OCI-LY7 (cell line): Measurements from ENCODE around the gene PIAS4.

ENCODE experiments used
- CTCF ChIP-seq: fragments of 200-600 bp; sonication (generic); conservative IDR thresholded peaks from 2 replicates; pipeline ENCODE4 v1.5.1; 2014; ENCODE audit warnings: mild to moderate bottlenecking, antibody characterized with exemption, low read length, moderate library complexity, mixed read lengths
- EZH2phosphoT487 ChIP-seq: fragments of 200-600 bp; sonication (generic); IDR thresholded peaks from 2 replicates; pipeline ENCODE4 v1.6.1; 2018; ENCODE audit warnings: low read depth, borderline replicate concordance, mild to moderate bottlenecking, mixed run types, antibody characterized with exemption, low read length, moderate library complexity, mixed read lengths

DNA sequence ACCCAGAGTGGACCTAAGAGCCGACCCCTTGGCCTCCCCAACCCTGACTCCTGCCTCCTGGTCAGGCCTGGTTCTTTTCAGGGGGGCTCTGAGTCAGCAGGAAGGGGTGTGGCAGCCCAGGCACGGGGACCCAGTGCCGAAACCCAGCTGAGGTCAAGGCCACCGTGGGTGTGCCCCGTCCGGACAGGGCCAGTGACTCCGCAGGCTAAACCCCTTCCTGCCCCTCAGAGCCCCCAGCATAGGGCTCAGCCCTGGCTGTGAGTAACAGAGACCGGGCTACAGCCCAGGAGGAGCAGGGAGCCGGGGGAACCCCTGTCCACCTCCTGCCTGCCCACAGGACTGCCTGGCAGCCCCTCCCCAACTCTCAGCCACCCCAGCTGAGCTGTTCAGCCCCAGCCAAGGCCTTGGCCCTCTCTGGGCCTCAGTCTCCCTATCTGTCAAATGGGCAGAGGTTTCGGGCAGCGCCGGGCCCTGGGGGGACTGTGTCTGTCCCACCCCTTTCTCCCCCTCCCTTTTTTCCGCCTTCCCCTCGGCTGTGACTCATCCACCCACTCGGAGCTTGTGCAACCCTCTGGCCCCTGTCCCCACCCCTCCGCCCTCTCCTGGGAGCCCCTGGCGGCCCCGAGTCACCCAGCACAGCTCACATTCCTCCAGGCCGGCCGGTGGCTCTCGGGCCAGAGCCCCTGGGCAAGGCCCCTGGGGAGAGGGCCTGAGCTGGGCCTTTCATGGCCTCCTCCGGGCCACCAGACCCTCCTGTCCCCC, 50.6 kb downstream of the PIAS4 start:
- no peak for TF ChIP-seq CTCF
- no peak for TF ChIP-seq EZH2phosphoT487
